NCI-H460 (cell line): Measurements from ENCODE around the gene SBF2. TPM values are rescaled to one million over a fixed set of nuclear protein-coding genes. Genes with fewer than 3 reads are reported as not detected.

ENCODE experiments used
- DNase-seq: peaks from one replicate; pipeline ENCODE4 v3.0.0-alpha.2; 2016; ENCODE audit warnings: low read depth; ENCODE audit errors: extremely low read depth
- total RNA-seq: library from RNA; depleted of rRNA; stranded (reverse); fragments of >200 nt; shearing (Covaris generic); gene quantifications from 2 replicates; pipeline ENCODE4 v1.2.3, GENCODE V29; 2014

SBF2 gene
- total RNA-seq, 1 experiment from 2014 or later, result 27.2 TPM

DNA sequence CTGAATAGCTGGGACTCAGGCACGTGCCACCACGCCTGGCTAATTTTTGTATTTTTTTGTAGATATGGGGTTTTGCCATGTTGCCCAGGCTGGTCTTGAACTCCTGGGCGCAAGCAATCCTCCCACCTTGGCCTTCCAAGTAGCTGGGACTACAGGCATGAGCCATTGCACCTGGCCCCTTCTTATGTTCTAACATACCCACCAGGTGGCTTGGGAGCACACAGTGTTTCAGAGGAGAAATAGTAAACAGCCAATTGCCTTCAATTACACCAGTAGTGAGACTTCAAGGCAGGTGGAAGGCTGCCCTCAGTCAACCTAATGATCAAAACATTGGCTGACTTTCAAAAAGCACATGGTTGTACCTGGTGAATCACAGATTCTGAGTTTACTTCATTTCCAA lies 462.9 kb downstream of the SBF2 start:
- no peak for DNase-seq

DNA sequence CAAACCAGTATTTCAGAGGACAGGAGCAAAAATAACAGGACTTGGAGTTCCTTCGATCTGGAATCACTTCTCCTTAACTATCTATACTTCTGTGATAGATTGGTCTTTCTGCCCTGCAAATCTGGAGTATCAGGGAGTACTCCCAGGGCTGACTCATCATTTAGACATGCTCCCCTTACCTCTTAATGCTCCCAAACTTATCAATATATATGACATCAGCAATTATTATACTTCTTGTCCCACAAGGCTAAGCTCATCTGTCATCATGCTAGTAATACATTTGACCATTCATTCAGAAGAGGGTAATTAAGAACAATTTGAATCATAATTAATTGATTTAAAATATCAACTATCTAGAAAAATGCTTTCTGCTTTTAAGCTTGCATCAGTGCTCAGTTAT lies 466.3 kb downstream of the SBF2 start:
- no peak for DNase-seq

GRCh38 chr11:9826390-9826789 lies 467.6 kb downstream of the SBF2 start:
- no peak for DNase-seq

DNA sequence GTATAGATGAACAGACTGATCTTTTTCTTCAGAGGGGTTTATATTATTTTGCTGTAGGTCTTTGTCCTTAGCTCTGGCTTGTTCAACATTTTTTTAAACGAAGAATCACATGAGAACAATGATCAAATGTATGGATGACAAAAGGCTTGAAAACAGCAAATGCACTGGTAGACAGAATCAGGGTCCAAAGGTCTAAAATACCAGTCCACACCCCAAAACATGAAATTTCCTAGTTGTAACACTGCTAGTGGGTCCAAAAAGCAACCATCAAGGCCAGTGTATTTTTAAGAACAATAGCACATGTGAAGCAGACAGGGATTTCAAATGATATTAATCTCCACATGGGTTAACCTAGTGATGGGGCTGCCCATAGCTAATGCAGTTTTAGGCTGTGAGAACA lies 468.1 kb downstream of the SBF2 start:
- DNase-seq, result no peak

DNA sequence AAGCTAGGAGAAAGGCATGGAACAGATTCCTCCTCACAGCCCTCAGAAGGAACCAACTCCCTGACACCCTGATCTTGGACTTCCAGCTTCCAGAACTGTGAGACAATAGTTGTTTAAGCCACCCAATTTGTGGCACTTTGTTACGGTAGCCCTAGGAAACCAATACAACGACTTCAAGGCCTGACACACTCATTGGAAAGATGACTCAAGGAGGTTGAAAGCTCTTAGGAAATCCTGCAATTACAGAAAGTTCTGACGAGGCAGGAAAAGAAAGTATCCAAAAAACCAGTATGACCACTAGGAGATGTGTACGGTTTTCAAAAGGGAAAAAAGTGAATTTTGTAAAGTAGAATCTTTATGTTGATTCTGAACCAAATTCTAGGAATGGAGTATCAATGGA lies 468.7 kb downstream of the SBF2 start:
- DNase-seq, result no peak

DNA sequence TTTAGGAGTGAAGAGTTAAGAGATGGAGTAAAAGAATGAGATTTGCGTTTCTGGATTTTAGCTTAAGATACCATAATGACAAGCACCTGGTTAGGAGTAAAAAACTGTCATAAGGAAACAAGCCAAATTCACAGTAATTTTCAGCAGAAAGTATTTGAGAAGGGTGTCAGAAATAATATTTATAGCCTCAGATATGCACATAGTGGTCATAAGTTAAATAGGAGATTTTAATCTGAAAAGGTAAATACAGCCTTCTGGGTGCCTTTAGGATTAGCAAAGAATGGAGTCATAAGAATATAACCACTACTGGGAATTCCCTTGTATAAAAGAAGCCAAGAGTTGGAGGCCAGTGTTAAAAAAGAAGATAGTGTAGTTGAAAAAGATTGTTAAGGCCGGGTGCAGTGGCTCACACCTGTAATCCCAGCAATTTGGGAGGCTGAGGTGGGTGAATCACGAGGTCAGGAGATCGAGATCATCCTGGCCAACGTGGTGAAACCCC lies 470.1 kb downstream of the SBF2 start:
- DNase-seq, result no peak

- no peak for DNase-seq
Measured at GRCh38 chr11:9823439-9823838, 470.6 kb downstream of the SBF2 start.

- DNase-seq, result no peak
Measured at GRCh38 chr11:9821008-9821752, 472.8 kb downstream of the SBF2 start.

- DNase-seq, result no peak
Measured at GRCh38 chr11:9820260-9820659, 473.8 kb downstream of the SBF2 start.

DNA sequence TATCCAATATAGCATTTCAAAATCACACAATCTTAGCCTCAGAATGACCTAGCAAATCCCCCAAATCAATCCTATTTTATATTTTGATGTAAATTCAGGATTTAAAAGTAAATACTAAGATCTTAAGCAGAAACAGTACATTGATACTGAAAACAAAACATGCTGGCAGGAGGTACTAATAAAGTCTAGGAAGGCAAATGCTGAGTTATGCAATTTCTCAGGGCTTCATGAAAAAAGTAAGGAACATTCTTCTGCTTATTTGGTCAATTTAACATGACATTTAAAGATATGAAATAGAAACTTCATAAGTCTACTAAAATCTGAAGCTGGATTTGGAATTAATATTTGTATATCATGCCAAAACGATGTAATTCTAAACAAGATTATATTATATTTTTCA lies 476.8 kb downstream of the SBF2 start:
- no peak for DNase-seq

DNA sequence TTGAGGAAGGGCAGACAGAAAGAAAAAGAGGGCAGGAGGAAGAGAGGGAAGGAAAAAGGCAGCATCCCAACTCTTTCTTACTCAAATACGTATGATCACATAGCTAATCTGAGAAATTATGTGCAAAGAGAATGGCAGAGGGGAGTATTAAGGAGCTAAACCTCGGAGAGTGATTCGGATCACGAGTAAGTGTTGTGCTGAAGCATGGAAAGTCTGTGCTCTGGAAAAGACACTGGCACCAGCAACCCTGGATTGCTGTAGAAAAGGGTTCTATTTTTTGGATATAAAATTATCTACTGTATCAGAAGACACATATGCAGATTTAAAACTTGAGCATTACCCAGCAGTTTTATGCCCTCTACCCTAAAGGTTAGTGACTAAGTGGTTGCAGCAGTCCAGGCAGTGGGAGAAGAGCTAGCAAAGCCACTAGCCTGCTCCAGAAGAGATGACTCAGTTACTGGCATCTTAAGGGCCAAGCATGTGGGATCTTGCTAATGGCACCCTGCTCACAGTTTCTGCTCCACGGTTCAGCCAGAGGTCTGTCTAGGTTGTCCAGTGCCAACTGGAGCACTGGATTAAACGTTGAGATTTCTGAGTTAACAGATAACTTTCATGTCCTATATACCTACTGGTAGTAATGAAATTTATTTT lies 478.4 kb downstream of the SBF2 start:
- no peak for DNase-seq

- DNase-seq, result no peak
Measured at GRCh38 chr11:9814108-9814507, 479.9 kb downstream of the SBF2 start.

GRCh38 chr11:9808943-9809342 lies 485.1 kb downstream of the SBF2 start:
- DNase-seq, result no peak

- no peak for DNase-seq
Measured at GRCh38 chr11:9806946-9807687, 486.9 kb downstream of the SBF2 start.

GRCh38 chr11:9804419-9804902 lies 489.6 kb downstream of the SBF2 start:
- DNase-seq, result no peak

- no peak for DNase-seq
Measured at GRCh38 chr11:9803685-9804418, 490.2 kb downstream of the SBF2 start.

- peak; percentile 21 for DNase-seq
Measured at GRCh38 chr11:9802291-9802861, 491.6 kb downstream of the SBF2 start.

DNA sequence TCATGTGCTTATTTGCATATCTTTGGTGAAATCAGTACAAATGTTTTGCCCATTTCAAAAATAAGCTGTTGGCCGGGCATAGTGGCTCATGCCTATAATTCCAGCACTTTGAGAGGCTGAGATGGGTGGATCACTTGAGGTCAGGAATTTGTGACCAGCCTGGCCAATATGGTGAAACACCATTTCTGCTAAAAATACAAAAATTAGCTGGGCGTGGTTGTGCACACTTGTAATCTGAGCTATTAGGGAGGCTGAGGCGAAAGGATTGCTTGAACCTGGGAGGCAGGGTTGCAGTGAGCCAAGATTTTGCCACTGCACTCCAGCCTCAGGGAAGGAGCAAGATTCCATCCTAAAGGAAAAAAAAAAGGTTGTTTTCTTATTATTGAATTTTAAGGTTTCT lies 494.1 kb downstream of the SBF2 start:
- no peak for DNase-seq

DNA sequence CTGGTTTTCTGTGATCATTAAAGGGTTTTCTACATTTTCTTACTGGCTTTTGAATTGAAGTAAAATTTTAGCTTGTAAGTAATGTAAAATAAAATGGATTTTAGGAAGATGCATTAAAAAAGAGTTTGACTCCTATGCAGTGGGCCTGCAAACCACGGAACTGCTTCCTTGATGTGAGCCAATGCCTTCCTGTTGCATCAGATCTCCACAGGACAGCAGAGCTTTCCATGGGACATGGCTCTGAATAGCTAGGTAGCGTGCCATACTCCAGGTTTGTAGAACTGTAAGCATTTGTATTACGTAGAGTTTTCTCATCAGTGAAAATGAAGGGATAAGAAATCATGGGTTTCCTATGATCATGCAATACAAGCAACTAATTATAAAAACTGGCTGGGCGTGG lies 496.7 kb downstream of the SBF2 start:
- no peak for DNase-seq

DNA sequence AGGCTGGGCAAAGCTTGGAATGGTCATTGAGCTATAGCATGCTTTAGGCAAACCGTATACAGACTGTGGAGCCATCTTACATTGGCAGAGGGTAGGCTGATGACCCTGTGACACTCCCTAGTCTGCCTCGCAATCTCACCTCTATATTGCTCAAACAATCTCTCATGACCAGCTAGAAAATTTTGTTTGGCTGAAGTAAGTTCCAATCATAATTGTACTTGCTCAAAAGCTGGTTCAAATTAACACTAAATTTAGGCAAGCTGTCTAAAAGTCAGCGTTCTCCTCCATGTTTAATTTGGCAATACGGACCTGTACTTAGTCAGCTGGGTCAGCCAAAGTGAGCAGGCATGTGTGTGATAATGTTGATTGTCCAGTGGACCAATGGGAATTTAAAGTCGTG lies 497.2 kb downstream of the SBF2 start:
- no peak for DNase-seq
